ENCODE data around the gene PCDHGA12. TPM values are rescaled to one million over a fixed set of nuclear protein-coding genes. Genes with fewer than 3 reads are reported as not detected.
"Not testable (repeated sequence)": the region's sequence is repeated elsewhere in the genome, so short reads cannot be mapped to it uniquely, and the experiment has no call there.

Gene PCDHGA12
- total and polyA plus RNA-seq, 8 donors = 0.12 to 7.4 (median 2.4) TPM; not detected in 1

- H3K27ac ChIP-seq = no peak within 1 kb of the TSS
- H3K4me3 ChIP-seq = peak within 1 kb of the TSS; percentile 27 to 48 (median 39)
- peaks cover 0 to 81% (median 31%) of the 10 kb centered on the region in 3 donors for H3K27me3 ChIP-seq
- intact Hi-C loops (cut with DNase I; ENCODE audit: low total_unique reads) = loop anchor here (10.0 kb wide), 1 partner anchor 112 kb away; no protein-coding TSS in a partner anchor
- DNase-seq = peak; percentile 67 to 77
- peaks cover 0 to 20% (median 5%) of the 10 kb centered on the region in 4 donors for H3K4me1 ChIP-seq
- peaks cover 43 to 99% (median 89%) of the 10 kb centered on the region in 4 donors for H3K9me3 ChIP-seq
- 7 to 20% (median 10%) methylated on average over 24 to 31 of the region's 31 CpGs for WGBS, 5 donors
- peaks cover 0 to 14% (median 8%) of the 10 kb centered on the region in 4 donors for H3K36me3 ChIP-seq
- TF ChIP-seq POLR2A (IDR thresholded peaks at IDR 0.05) = no peak
- no peak for TF ChIP-seq POLR2AphosphoS5 (IDR thresholded peaks at IDR 0.05)
- peak in 4 of 7 experiments; percentile 22 to 46 (median 33) for TF ChIP-seq CTCF (IDR thresholded peaks at IDR 0.05)
- TF ChIP-seq EP300 (IDR thresholded peaks at IDR 0.05) = no peak
These were observed 17.3 kb upstream of the PCDHGA12 start, which contains the start of gene PCDHGA10 for GRCh38 chr5:141412854-141413539. TSS of gene PCDHGA10 (plus strand) at chr5:141412987. CDS start at chr5:141413176, 189 bp downstream.

GRCh38 chr5:141413540-141414069 is 16.7 kb upstream of the PCDHGA12 start:
- H3K4me1 ChIP-seq = peaks cover 0 to 25% (median 7%) of the 10 kb centered on the region in 4 donors
- TF ChIP-seq EP300 (IDR thresholded peaks at IDR 0.05) = no peak
- TF ChIP-seq POLR2A (IDR thresholded peaks at IDR 0.05) = no peak
- no peak for TF ChIP-seq CTCF (IDR thresholded peaks at IDR 0.05)
- TF ChIP-seq POLR2AphosphoS5 (IDR thresholded peaks at IDR 0.05) = no peak
- H3K4me3 ChIP-seq = peak overlapping the region; percentile 27 to 48 (median 39)
- no peak for DNase-seq
- H3K36me3 ChIP-seq = peaks cover 0 to 14% (median 8%) of the 10 kb centered on the region in 4 donors
- no peak overlapping the region for H3K27ac ChIP-seq
- H3K9me3 ChIP-seq = peaks cover 47 to 99% (median 89%) of the 10 kb centered on the region in 4 donors
- WGBS, 5 donors = 8 to 19% (median 14%) methylated on average over 24 to 25 of the region's 25 CpGs
- intact Hi-C loops (cut with DNase I; ENCODE audit: low total_unique reads) = loop anchor here (10.0 kb wide), 1 partner anchor 111 kb away; no protein-coding TSS in a partner anchor
- H3K27me3 ChIP-seq = peaks cover 0 to 81% (median 28%) of the 10 kb centered on the region in 3 donors

GRCh38 chr5:141414548-141415274 is 15.6 kb upstream of the PCDHGA12 start:
- peaks cover 0 to 81% (median 27%) of the 10 kb centered on the region in 3 donors for H3K27me3 ChIP-seq
- peaks cover 0 to 25% (median 9%) of the 10 kb centered on the region in 4 donors for H3K4me1 ChIP-seq
- not testable (repeated sequence) for DNase-seq, H3K27ac ChIP-seq, H3K4me3 ChIP-seq
- H3K36me3 ChIP-seq = peaks cover 0 to 20% (median 8%) of the 10 kb centered on the region in 4 donors
- intact Hi-C loops (cut with DNase I; ENCODE audit: low total_unique reads) = loop anchor here (10.0 kb wide), 1 partner anchor 110 kb away; no protein-coding TSS in a partner anchor
- 27 to 40% (median 29%) methylated on average over 6 to 46 of the region's 46 CpGs for WGBS, 5 donors
- H3K9me3 ChIP-seq = peaks cover 47 to 99% (median 89%) of the 10 kb centered on the region in 4 donors

GRCh38 chr5:141415275-141415618 is 15.1 kb upstream of the PCDHGA12 start:
- 20 to 27% (median 25%) methylated on average over 11 to 24 of the region's 24 CpGs for WGBS, 5 donors
- peaks cover 0 to 20% (median 8%) of the 10 kb centered on the region in 4 donors for H3K36me3 ChIP-seq
- H3K27ac ChIP-seq, DNase-seq, H3K4me3 ChIP-seq: not testable (repeated sequence)
- peaks cover 0 to 81% (median 25%) of the 10 kb centered on the region in 3 donors for H3K27me3 ChIP-seq
- H3K9me3 ChIP-seq = peaks cover 48 to 99% (median 89%) of the 10 kb centered on the region in 4 donors
- peaks cover 0 to 25% (median 9%) of the 10 kb centered on the region in 4 donors for H3K4me1 ChIP-seq
- intact Hi-C loops (cut with DNase I; ENCODE audit: low total_unique reads) = loop anchor here (10.0 kb wide), 1 partner anchor 110 kb away; no protein-coding TSS in a partner anchor
